ENCODE data around the gene TOMM20.
"Not testable (repeated sequence)": the region's sequence is repeated elsewhere in the genome, so short reads cannot be mapped to it uniquely, and the experiment has no call there.

TOMM20 gene

DNA sequence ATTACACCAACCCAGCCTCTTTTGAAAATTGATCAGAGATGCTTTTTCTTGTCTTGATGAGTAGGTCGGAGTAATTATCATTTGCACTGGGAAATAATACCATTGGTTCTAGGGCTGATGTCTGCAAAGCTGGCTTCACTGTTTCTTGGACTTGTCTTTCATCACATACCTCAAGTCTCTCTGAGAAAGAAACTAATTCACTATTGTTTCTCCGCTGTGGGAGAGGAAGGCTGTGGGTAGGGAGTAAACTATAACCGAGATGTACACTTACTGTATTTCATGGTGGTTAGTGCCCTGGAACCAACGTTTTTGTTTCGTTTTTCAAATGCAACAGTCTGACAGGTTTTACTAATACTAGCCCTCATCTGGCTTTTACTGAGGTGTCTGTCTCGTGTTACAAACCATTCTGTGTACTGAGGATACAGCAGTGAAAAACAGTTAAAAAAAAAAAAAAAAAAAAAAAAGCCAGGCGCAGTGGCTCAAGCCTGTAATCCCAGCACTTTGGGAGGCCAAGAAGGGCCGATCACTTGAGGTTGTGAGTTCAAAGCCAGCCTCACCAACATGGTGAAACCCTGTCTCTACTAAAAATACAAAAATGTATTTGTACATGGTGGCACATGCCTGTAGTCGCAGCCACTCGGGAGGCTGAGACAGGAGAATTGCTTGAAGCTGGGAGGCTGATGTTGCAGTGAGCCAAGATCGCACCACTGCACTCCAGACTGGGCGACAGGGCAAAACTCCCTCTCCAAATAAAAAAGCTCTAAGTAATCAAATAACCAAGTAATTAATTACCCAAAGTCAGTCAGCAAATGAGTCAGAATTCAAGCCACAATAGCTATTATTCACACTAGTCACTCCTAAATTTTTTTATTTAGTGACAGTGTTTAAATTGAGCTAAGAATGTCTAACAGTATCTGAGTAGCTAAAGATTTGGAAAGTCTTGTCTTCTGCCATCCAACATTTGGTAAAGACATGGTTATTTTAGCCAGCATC, 23.3 kb downstream of the TOMM20 start:
- Histone ChIP-seq H3K36me3 (ENCODE audit: control insufficient read depth in 1 of 2, insufficient read depth in 2 of 2, low read length in 2 of 2) (peaks cover 3 to 25% of the 10 kb centered on the region in 2 donors), H3K9ac (ENCODE audit: low read depth in 1 of 2, low read length in 2 of 2) (no peak overlapping the region), H3K27me3 (ENCODE audit: control insufficient read depth in 1 of 2, insufficient read depth in 2 of 2, low read length in 2 of 2) (no peaks in the 10 kb centered on the region), H3K27ac (ENCODE audit: low read depth, low read length) (no peak overlapping the region), H3K9me3 (ENCODE audit: control insufficient read depth in 1 of 2, low read length in 2 of 2) (no peaks in the 10 kb centered on the region), H3K4me3 (ENCODE audit: low read depth in 1 of 2, low read length in 2 of 2) (peak overlapping the region in 1 of 2 donors; percentile 68), H3K4me1 (ENCODE audit: control insufficient read depth in 1 of 2, insufficient read depth in 2 of 2, low read length in 2 of 2) (peaks cover 14% of the 10 kb centered on the region in 2 donors)

DNA sequence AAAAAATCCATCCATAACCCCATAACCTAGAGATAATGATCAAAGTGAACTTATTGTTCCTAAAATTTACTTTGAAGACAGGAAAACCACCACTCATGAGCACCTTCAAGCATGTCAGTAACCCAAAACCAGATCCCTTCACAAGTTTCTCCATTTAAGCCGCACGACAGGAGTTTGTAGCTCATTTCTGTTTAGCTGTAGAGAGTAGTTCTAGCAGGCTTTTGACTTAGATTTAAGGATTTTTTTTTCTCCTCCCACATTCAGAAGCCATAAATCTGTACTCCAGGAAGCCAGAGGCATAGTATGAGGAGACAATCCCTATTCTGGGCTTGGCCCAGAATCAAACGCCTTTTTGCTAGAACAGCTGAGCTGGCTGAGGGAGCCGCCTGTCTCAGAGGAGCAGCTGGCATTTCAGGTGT, 25.6 kb downstream of the TOMM20 start:
- H3K9me3 ChIP-seq (ENCODE audit: control insufficient read depth in 1 of 2, low read length in 2 of 2) = no peaks in the 10 kb centered on the region
- H3K9ac ChIP-seq (ENCODE audit: low read depth in 1 of 2, low read length in 2 of 2) = no peak overlapping the region
- no peaks in the 10 kb centered on the region for H3K27me3 ChIP-seq (ENCODE audit: control insufficient read depth in 1 of 2, insufficient read depth in 2 of 2, low read length in 2 of 2)
- H3K27ac ChIP-seq (ENCODE audit: low read depth, low read length) = no peak overlapping the region
- H3K4me3 ChIP-seq (ENCODE audit: low read depth in 1 of 2, low read length in 2 of 2) = no peak overlapping the region
- peaks cover 0 to 4% of the 10 kb centered on the region in 2 donors for H3K36me3 ChIP-seq (ENCODE audit: control insufficient read depth in 1 of 2, insufficient read depth in 2 of 2, low read length in 2 of 2)
- H3K4me1 ChIP-seq (ENCODE audit: control insufficient read depth in 1 of 2, insufficient read depth in 2 of 2, low read length in 2 of 2) = peaks cover 14% of the 10 kb centered on the region in 2 donors

DNA sequence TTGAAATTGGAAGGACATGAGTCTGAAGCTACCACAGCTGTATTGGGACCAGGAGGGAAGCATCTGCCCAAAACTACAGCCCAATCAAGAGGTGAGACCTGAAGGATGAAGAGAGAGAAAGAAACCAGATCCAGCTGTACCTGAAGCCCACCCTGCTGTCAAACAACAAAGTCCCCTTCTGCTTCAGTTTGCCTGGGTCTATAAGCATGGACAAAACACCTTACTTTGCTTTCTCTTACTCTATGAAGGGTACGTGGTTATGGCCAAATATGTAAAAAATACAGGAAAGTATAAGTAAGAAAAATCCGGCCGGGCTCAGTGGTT, 26.4 kb downstream of the TOMM20 start:
- H3K27me3 ChIP-seq (ENCODE audit: control insufficient read depth in 1 of 2, insufficient read depth in 2 of 2, low read length in 2 of 2) = no peaks in the 10 kb centered on the region
- no peak overlapping the region for H3K27ac ChIP-seq (ENCODE audit: low read depth, low read length)
- H3K4me1 ChIP-seq (ENCODE audit: control insufficient read depth in 1 of 2, insufficient read depth in 2 of 2, low read length in 2 of 2) = peaks cover 14% of the 10 kb centered on the region in 2 donors
- H3K9me3 ChIP-seq (ENCODE audit: control insufficient read depth in 1 of 2, low read length in 2 of 2) = no peaks in the 10 kb centered on the region
- no peaks in the 10 kb centered on the region for H3K36me3 ChIP-seq (ENCODE audit: control insufficient read depth in 1 of 2, insufficient read depth in 2 of 2, low read length in 2 of 2)
- no peak overlapping the region for H3K9ac ChIP-seq (ENCODE audit: low read depth in 1 of 2, low read length in 2 of 2)
- no peak overlapping the region for H3K4me3 ChIP-seq (ENCODE audit: low read depth in 1 of 2, low read length in 2 of 2)

DNA sequence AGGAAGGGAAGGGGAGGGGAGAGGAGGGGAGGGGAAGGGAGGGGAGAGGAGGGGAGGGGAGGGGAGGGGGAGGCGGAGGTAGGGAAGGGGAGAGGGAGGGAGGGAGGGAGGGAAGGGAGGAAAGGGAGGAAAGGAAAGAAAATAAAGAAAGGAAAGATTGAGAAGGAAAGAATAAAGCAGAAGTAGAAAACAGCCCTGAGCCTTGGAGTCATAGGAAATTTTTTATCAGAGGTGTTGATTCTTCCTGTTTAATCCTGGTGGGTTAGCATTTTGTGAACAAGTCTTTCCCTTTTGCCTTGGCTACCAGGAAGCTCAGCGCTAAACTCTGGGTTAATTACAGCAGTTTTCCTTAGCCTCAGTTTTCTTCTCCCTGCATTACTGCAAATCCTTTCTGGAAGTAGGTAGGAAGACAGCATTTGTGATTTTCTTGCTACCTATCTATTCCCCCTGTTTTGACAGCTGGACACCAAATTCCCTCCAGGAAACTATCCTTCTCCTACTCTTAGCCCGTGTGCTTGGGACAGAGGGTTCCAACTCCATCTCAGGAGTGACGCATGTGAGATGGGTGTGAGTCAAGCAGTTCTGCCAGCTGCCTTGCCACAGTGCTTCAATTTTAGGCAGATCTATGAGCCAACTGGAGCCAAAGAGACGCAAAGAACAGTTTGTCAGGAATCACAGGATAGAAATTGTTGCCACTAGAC, 26.9 kb downstream of the TOMM20 start:
- no peaks in the 10 kb centered on the region for H3K36me3 ChIP-seq (ENCODE audit: control insufficient read depth in 1 of 2, insufficient read depth in 2 of 2, low read length in 2 of 2)
- H3K27ac ChIP-seq (ENCODE audit: low read depth, low read length) = no peak overlapping the region
- H3K9ac ChIP-seq (ENCODE audit: low read depth in 1 of 2, low read length in 2 of 2) = no peak overlapping the region
- no peaks in the 10 kb centered on the region for H3K27me3 ChIP-seq (ENCODE audit: control insufficient read depth in 1 of 2, insufficient read depth in 2 of 2, low read length in 2 of 2)
- no peaks in the 10 kb centered on the region for H3K9me3 ChIP-seq (ENCODE audit: control insufficient read depth in 1 of 2, low read length in 2 of 2)
- peaks cover 14% of the 10 kb centered on the region in 2 donors for H3K4me1 ChIP-seq (ENCODE audit: control insufficient read depth in 1 of 2, insufficient read depth in 2 of 2, low read length in 2 of 2)
- no peak overlapping the region for H3K4me3 ChIP-seq (ENCODE audit: low read depth in 1 of 2, low read length in 2 of 2)

DNA sequence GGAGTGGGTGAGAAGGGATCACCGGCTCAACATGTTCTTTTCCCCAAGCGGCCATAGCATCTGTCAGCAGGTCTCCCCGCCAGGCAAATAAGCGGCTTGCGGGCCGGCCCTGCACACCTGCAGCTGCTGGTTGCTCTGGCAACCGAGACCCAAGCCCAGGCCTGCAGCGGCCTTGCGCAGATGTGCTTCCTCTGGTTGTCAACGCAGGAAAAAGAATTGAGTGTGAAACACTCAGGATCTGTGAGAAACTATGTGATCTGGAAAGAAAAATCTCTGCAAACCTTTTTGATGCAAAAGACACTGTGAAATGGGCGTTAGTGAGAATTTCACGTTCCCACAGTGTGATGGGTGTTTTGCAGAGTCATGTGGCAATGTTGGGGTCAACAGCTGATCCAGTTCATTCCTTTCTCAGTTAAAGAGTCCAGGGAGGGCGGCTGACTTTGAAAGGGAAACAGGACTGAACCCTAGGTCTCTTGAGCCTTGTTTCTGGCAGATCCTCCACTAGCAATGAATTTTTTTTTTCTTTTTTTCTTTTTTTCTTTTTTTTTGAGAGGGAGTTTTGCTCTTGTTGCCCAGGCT, 28.4 kb downstream of the TOMM20 start:
- H3K36me3 ChIP-seq (ENCODE audit: control insufficient read depth in 1 of 2, insufficient read depth in 2 of 2, low read length in 2 of 2) = no peaks in the 10 kb centered on the region
- no peak overlapping the region for H3K27ac ChIP-seq (ENCODE audit: low read depth, low read length)
- no peaks in the 10 kb centered on the region for H3K9me3 ChIP-seq (ENCODE audit: control insufficient read depth in 1 of 2, low read length in 2 of 2)
- H3K27me3 ChIP-seq (ENCODE audit: control insufficient read depth in 1 of 2, insufficient read depth in 2 of 2, low read length in 2 of 2) = no peaks in the 10 kb centered on the region
- H3K4me3 ChIP-seq (ENCODE audit: low read depth in 1 of 2, low read length in 2 of 2) = no peak overlapping the region
- H3K4me1 ChIP-seq (ENCODE audit: control insufficient read depth in 1 of 2, insufficient read depth in 2 of 2, low read length in 2 of 2) = peaks cover 14% of the 10 kb centered on the region in 2 donors
- H3K9ac ChIP-seq (ENCODE audit: low read depth in 1 of 2, low read length in 2 of 2) = no peak overlapping the region

DNA sequence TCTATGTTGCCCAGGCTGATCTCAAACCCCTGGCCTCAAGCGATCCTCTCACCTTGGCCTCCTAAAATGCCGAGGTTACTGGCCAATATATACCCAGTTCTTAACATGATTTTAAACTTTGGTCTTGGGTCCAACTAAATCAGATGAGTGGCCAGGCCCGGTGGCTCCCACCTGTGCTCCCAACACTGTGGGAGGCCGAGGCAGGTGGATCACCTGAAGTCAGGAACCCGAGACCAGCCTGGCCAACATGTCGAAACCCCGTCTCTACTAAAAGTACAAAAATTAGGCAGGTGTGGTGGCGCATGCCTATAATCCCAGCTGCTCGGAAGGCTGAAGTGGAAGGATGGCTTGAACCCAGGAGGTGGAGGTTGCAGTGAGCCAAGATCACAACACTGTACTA, 29.6 kb downstream of the TOMM20 start:
- Histone ChIP-seq H3K4me3 (ENCODE audit: low read depth in 1 of 2, low read length in 2 of 2) (no peak overlapping the region), H3K9ac (ENCODE audit: low read depth in 1 of 2, low read length in 2 of 2) (no peak overlapping the region), H3K9me3 (ENCODE audit: control insufficient read depth in 1 of 2, low read length in 2 of 2) (no peaks in the 10 kb centered on the region), H3K4me1 (ENCODE audit: control insufficient read depth in 1 of 2, insufficient read depth in 2 of 2, low read length in 2 of 2) (peaks cover 4 to 5% of the 10 kb centered on the region in 2 donors), H3K27me3 (ENCODE audit: control insufficient read depth in 1 of 2, insufficient read depth in 2 of 2, low read length in 2 of 2) (no peaks in the 10 kb centered on the region), H3K27ac (ENCODE audit: low read depth, low read length) (no peak overlapping the region), H3K36me3 (ENCODE audit: control insufficient read depth in 1 of 2, insufficient read depth in 2 of 2, low read length in 2 of 2) (no peaks in the 10 kb centered on the region)

DNA sequence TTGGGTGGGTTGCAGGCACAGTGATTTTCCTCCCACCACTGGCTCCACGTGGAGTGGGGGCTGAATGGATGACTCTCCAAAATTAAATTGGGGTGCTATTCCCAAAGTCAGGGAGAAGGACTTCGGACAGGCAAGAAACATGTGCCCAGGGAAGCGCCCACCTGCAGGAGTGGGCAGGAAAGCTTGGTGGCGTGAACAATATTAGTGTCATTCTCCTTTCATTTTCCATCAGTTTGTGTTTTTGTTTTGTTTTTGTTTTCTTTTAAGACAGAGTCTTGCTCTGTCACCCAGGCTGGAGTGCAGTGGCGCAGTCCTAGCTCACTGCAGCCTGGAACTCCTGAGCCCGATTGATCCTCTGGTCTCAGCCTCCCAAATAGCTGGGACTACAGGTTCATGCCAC, 30.1 kb downstream of the TOMM20 start:
- no peak overlapping the region for H3K9ac ChIP-seq (ENCODE audit: low read depth in 1 of 2, low read length in 2 of 2)
- H3K27me3 ChIP-seq (ENCODE audit: control insufficient read depth in 1 of 2, insufficient read depth in 2 of 2, low read length in 2 of 2) = no peaks in the 10 kb centered on the region
- peaks cover 2 to 5% of the 10 kb centered on the region in 2 donors for H3K4me1 ChIP-seq (ENCODE audit: control insufficient read depth in 1 of 2, insufficient read depth in 2 of 2, low read length in 2 of 2)
- no peak overlapping the region for H3K27ac ChIP-seq (ENCODE audit: low read depth, low read length)
- no peaks in the 10 kb centered on the region for H3K9me3 ChIP-seq (ENCODE audit: control insufficient read depth in 1 of 2, low read length in 2 of 2)
- H3K36me3 ChIP-seq (ENCODE audit: control insufficient read depth in 1 of 2, insufficient read depth in 2 of 2, low read length in 2 of 2) = no peaks in the 10 kb centered on the region
- no peak overlapping the region for H3K4me3 ChIP-seq (ENCODE audit: low read depth in 1 of 2, low read length in 2 of 2)

DNA sequence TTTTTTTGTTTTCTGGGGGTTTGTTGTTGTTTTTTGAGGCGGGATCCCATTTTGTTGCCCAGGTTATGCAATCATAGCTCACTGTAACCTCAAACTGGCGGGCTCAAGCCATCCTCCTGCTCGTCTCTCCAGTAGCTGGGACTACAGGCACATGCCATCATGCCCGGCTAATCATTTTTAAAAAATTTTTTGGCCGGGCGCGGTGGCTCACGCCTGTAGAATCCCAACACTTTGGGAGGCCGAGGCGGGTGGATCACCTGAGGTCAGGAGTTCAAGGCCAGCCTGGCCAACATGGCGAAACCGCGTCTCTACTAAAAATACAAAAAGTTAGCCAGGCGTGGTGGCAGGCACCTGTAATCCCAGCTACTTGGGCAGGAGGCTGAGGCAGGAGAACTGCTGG, 31.1 kb downstream of the TOMM20 start:
- H3K27me3 ChIP-seq (ENCODE audit: control insufficient read depth in 1 of 2, insufficient read depth in 2 of 2, low read length in 2 of 2) = not testable (repeated sequence)
- H3K4me1 ChIP-seq (ENCODE audit: control insufficient read depth in 1 of 2, insufficient read depth in 2 of 2, low read length in 2 of 2) = peaks cover 9 to 11% of the 10 kb centered on the region in 2 donors

DNA sequence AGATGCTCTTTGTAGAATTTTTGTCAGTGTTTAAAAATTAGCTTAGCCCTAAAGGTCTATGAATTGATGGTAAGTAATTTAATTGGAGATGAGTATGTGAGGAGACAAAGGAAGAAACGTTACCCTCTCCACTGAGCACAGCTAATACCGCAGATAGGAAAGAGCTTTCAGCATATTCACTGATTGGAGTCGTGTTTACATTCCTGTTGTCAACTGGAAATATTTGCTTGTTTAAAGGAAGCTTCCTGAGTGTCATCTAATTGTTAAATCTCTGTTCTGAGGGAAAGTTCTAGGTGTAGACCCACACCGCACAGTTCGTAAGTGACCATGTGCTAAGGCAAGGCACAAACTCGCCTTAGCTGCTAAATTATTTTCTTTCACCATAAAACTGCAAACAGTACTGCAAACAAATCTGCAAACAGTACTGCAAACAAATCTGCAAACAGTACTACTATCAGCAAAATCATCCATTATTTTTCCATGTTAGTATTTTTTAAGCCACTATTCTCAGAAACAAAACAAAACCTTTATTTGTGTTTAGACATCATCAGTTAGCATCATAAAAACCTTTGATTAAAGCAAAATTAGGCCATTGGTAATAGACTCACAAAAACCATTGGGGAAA, 32.6 kb downstream of the TOMM20 start:
- Histone ChIP-seq H3K36me3 (ENCODE audit: control insufficient read depth in 1 of 2, insufficient read depth in 2 of 2, low read length in 2 of 2) (no peaks in the 10 kb centered on the region), H3K9ac (ENCODE audit: low read depth in 1 of 2, low read length in 2 of 2) (no peak overlapping the region), H3K27ac (ENCODE audit: low read depth, low read length) (no peak overlapping the region), H3K27me3 (ENCODE audit: control insufficient read depth in 1 of 2, insufficient read depth in 2 of 2, low read length in 2 of 2) (no peaks in the 10 kb centered on the region), H3K9me3 (ENCODE audit: control insufficient read depth in 1 of 2, low read length in 2 of 2) (no peaks in the 10 kb centered on the region), H3K4me1 (ENCODE audit: control insufficient read depth in 1 of 2, insufficient read depth in 2 of 2, low read length in 2 of 2) (peaks cover 9 to 11% of the 10 kb centered on the region in 2 donors), H3K4me3 (ENCODE audit: low read depth in 1 of 2, low read length in 2 of 2) (no peak overlapping the region)

More for the DNA sequence above, 31.1 kb downstream of the TOMM20 start:
- H3K9me3 ChIP-seq (ENCODE audit: control insufficient read depth in 1 of 2, low read length in 2 of 2); H3K27ac ChIP-seq (ENCODE audit: low read depth, low read length); H3K9ac ChIP-seq (ENCODE audit: low read depth in 1 of 2, low read length in 2 of 2); H3K36me3 ChIP-seq (ENCODE audit: control insufficient read depth in 1 of 2, insufficient read depth in 2 of 2, low read length in 2 of 2); H3K4me3 ChIP-seq (ENCODE audit: low read depth in 1 of 2, low read length in 2 of 2): not testable (repeated sequence)
